Neural progenitor cell (in vitro differentiated cells): ENCODE measurements around the gene PTPRA. TPM values are rescaled to one million over a fixed set of nuclear protein-coding genes. Genes with fewer than 3 reads are reported as not detected.

ENCODE experiments used
- DNase-seq: peaks from one replicate; pipeline ENCODE4 v3.0.0-alpha.2; 2016; ENCODE audit warnings: low spot score
- H2AFZ ChIP-seq: fragments of 200-600 bp; sonication (generic); replicated peaks from 2 replicates; pipeline ENCODE4 v1.6.1; 2016; ENCODE audit warnings: antibody characterized with exemption
- H3F3A ChIP-seq: fragments of 200-600 bp; sonication (generic); 2 replicates; pipeline ENCODE4 v1.6.1; 2016; ENCODE audit warnings: antibody characterized with exemption, low read depth
- H3K27ac ChIP-seq: fragments of 200-600 bp; sonication (generic); 2 replicates; pipeline ENCODE4 v1.5.1; 2016; ENCODE audit warnings: mild to moderate bottlenecking
- H3K27me3 ChIP-seq: fragments of 200-600 bp; sonication (generic); 2 replicates; pipeline ENCODE4 v1.6.1; 2016; ENCODE audit warnings: mild to moderate bottlenecking, moderate library complexity
- H3K36me3 ChIP-seq: fragments of 200-600 bp; sonication (generic); 2 replicates; pipeline ENCODE4 v1.5.1; 2016
- H3K4me1 ChIP-seq: fragments of 200-600 bp; sonication (generic); 2 replicates; pipeline ENCODE4 v1.6.1; 2016; ENCODE audit warnings: mixed run types
- H3K4me2 ChIP-seq: fragments of 200-600 bp; sonication (generic); 2 replicates; pipeline ENCODE4 v1.6.1; 2016
- H3K4me3 ChIP-seq: fragments of 200-600 bp; sonication (generic); 2 replicates; pipeline ENCODE4 v1.5.1; 2016
- H3K79me2 ChIP-seq: fragments of 200-600 bp; sonication (generic); 2 replicates; pipeline ENCODE4 v1.6.1; 2016; ENCODE audit warnings: low read depth
- H3K9ac ChIP-seq: fragments of 200-600 bp; sonication (generic); 2 replicates; pipeline ENCODE4 v1.6.1; 2016
- H3K9me3 ChIP-seq: fragments of 200-600 bp; sonication (generic); 2 replicates; pipeline ENCODE4 v1.5.1; 2016; ENCODE audit warnings: low read depth
- H4K20me1 ChIP-seq: fragments of 200-600 bp; sonication (generic); 2 replicates; pipeline ENCODE4 v1.6.1; 2016; ENCODE audit warnings: low read depth
- H3K27ac Mint-ChIP-seq: 3 replicates; pipeline ENCODE4 v1.8.0; 2021; ENCODE audit warnings: mixed read lengths
- H3K27me3 Mint-ChIP-seq: 2 replicates; pipeline ENCODE4 v1.8.0; 2022; ENCODE audit warnings: low read depth, mild to moderate bottlenecking, inconsistent platforms, moderate library complexity, mixed read lengths; ENCODE audit not compliant: insufficient read depth
- H3K36me3 Mint-ChIP-seq: 3 replicates; pipeline ENCODE4 v1.8.0; 2021; ENCODE audit warnings: mixed read lengths
- H3K4me1 Mint-ChIP-seq: 3 replicates; pipeline ENCODE4 v1.8.0; 2021; ENCODE audit warnings: mixed read lengths
- H3K4me3 Mint-ChIP-seq: 3 replicates; pipeline ENCODE4 v1.8.0; 2021; ENCODE audit warnings: mild to moderate bottlenecking, moderate library complexity, mixed read lengths
- H3K9me3 Mint-ChIP-seq: 3 replicates; pipeline ENCODE4 v1.8.0; 2020; ENCODE audit warnings: mixed read lengths
- CTCF ChIP-seq: fragments of 200-600 bp; sonication (generic); IDR thresholded peaks from 2 replicates; pipeline ENCODE4 v1.5.1; 2017; ENCODE audit warnings: antibody characterized with exemption, mild to moderate bottlenecking
- EZH2 ChIP-seq: fragments of 200-600 bp; sonication (generic); IDR thresholded peaks from 2 replicates; pipeline ENCODE4 v1.6.1; 2017; ENCODE audit warnings: antibody characterized with exemption, mild to moderate bottlenecking, moderate library complexity
- EZH2phosphoT487 ChIP-seq: fragments of 200-600 bp; sonication (generic); IDR thresholded peaks from 2 replicates; pipeline ENCODE4 v1.6.1; 2017; ENCODE audit warnings: antibody characterized with exemption
- total RNA-seq: library from RNA; depleted of rRNA; stranded (reverse); fragments of >200 nt; gene quantifications from 2 replicates; pipeline ENCODE4 v1.2.3, GENCODE V29; 2015; ENCODE audit warnings: low replicate concordance

Gene PTPRA
- total RNA-seq, 1 donor from 2014 or later = 77.7 TPM

DNA sequence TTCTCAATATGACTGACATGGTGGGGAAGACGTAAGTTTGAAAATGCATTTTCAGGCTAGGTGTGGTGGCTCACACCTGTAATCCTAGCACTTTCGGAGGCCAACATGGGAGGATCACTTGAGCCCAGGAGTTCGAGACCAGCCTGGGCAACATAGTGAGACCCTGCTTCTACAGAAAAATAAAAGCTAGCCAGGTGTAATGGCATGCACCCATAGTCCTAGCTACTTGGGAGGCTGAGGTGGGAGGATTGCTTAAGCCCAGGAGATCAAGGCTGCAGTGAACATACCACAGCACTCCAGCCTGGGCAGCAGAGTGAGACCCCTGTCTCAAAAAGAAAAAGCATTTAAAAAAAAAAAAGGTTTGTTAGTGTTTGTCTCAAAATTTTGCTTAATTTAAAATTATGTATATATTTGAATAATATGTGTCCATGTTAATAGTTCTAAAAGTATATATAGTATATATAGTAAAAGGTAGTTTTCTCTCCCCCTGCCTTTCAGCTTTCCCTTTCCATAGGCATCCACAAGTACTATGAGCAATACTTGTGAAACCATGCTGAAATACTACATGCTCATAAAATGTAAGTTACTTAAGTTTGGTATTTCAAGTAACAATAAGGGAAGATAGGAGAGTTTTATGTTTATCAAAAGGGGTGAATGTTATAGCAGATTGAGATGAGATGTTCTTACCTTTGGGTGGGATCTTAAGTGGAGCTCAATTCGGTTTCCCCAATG is 15.1 kb downstream of the PTPRA start:
- H3K9me3 ChIP-seq = no peaks in the 10 kb centered on the region
- H3K36me3 ChIP-seq = no peaks in the 10 kb centered on the region
- no peak overlapping the region for H3K9ac ChIP-seq
- H3K4me3 ChIP-seq = no peak overlapping the region
- H2AFZ ChIP-seq = no peak overlapping the region
- H4K20me1 ChIP-seq = peaks cover 76% of the 10 kb centered on the region
- no peak overlapping the region for H3K27ac ChIP-seq
- H3K27me3 ChIP-seq = no peaks in the 10 kb centered on the region
- H3K79me2 ChIP-seq = peaks cover 98% of the 10 kb centered on the region
- no peak overlapping the region for H3K4me2 ChIP-seq
- TF ChIP-seq EZH2 (no peak), CTCF (no peak), EZH2phosphoT487 (no peak)
- H3K4me1 ChIP-seq = no peaks in the 10 kb centered on the region
- no peak for DNase-seq
- no peaks in the 10 kb centered on the region for H3K4me1 Mint-ChIP-seq
- H3K4me3 Mint-ChIP-seq = no peak overlapping the region
- H3K36me3 Mint-ChIP-seq = peaks cover 31% of the 10 kb centered on the region
- no peak overlapping the region for H3K27ac Mint-ChIP-seq
- no peaks in the 10 kb centered on the region for H3K27me3 Mint-ChIP-seq
- peaks cover 17% of the 10 kb centered on the region for H3K9me3 Mint-ChIP-seq
- H3F3A ChIP-seq = no peaks in the 10 kb centered on the region

- no peak overlapping the region for H3K4me2 ChIP-seq
- no peaks in the 10 kb centered on the region for H3F3A ChIP-seq
- H3K4me1 ChIP-seq = no peaks in the 10 kb centered on the region
- H2AFZ ChIP-seq = no peak overlapping the region
- H4K20me1 ChIP-seq = peaks cover 74% of the 10 kb centered on the region
- no peaks in the 10 kb centered on the region for H3K27me3 ChIP-seq
- H3K4me3 Mint-ChIP-seq = no peak overlapping the region
- no peak for DNase-seq
- peaks cover 27% of the 10 kb centered on the region for H3K36me3 Mint-ChIP-seq
- H3K4me3 ChIP-seq = no peak overlapping the region
- no peaks in the 10 kb centered on the region for H3K9me3 ChIP-seq
- H3K27ac Mint-ChIP-seq = no peak overlapping the region
- no peaks in the 10 kb centered on the region for H3K36me3 ChIP-seq
- H3K27ac ChIP-seq = no peak overlapping the region
- TF ChIP-seq CTCF (no peak), EZH2 (no peak), EZH2phosphoT487 (no peak)
- H3K27me3 Mint-ChIP-seq = no peaks in the 10 kb centered on the region
- H3K9me3 Mint-ChIP-seq = peaks cover 18% of the 10 kb centered on the region
- H3K4me1 Mint-ChIP-seq = no peaks in the 10 kb centered on the region
- H3K9ac ChIP-seq = no peak overlapping the region
- H3K79me2 ChIP-seq = peaks cover 99% of the 10 kb centered on the region
These were observed 15.9 kb downstream of the PTPRA start for GRCh38 chr20:2889209-2889608.

DNA sequence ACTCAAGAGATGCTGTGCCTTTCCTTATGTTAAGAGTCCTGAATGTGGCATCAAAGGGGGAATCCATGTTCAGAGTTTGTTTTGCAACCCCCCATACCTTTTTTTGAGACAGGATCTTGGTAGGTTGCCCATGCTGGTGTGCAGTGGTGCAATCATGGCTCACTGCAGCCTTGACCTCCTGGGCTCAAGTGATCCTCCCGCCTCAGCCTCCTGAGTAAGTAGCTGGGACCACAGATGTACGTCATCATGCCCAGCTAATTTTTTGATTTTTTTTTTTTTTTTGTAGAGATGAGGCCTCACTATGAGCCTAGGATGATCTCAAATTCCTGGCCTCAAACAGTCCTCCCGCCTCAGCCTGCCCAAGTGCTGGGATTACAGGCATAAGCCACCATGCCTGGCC is 16.5 kb downstream of the PTPRA start:
- H3K9ac ChIP-seq = no peak overlapping the region
- H3K9me3 Mint-ChIP-seq = peaks cover 22% of the 10 kb centered on the region
- H3K36me3 Mint-ChIP-seq = peaks cover 28% of the 10 kb centered on the region

More for the DNA sequence above, 16.5 kb downstream of the PTPRA start:
- TF ChIP-seq EZH2 (no peak), EZH2phosphoT487 (no peak), CTCF (no peak)
- H3K27me3 Mint-ChIP-seq = peaks cover 2% of the 10 kb centered on the region
- H3K4me3 Mint-ChIP-seq = no peak overlapping the region
- Histone ChIP-seq H3K4me3 (no peak overlapping the region), H3K27ac (no peak overlapping the region), H3K4me2 (no peak overlapping the region), H3K4me1 (no peaks in the 10 kb centered on the region), H3F3A (no peaks in the 10 kb centered on the region), H3K27me3 (no peaks in the 10 kb centered on the region), H3K79me2 (peaks cover 99% of the 10 kb centered on the region), H3K36me3 (no peaks in the 10 kb centered on the region), H2AFZ (no peak overlapping the region), H3K9me3 (no peaks in the 10 kb centered on the region), H4K20me1 (peaks cover 70% of the 10 kb centered on the region)
- no peak for DNase-seq
- H3K27ac Mint-ChIP-seq = no peak overlapping the region
- no peaks in the 10 kb centered on the region for H3K4me1 Mint-ChIP-seq
